H9 (cell line): ENCODE measurements around the gene LMX1B. TPM values are rescaled to one million over a fixed set of nuclear protein-coding genes. Genes with fewer than 3 reads are reported as not detected.

Experiments used
- DNase-seq: peaks from one replicate; pipeline ENCODE4 v3.0.0-alpha.2; 2017
- H2AFZ ChIP-seq: one replicate; pipeline ENCODE4 v1.6.1; 2013; ENCODE audit warnings: mild to moderate bottlenecking, low read length, control low read depth, moderate library complexity
- H2AK5ac ChIP-seq: 2 replicates; pipeline ENCODE4 v1.6.1; 2013; ENCODE audit warnings: low read length, control low read depth, mixed read lengths; ENCODE audit not compliant: insufficient read length
- H2BK120ac ChIP-seq: one replicate; pipeline ENCODE4 v1.6.1; 2013; ENCODE audit warnings: low read depth, mild to moderate bottlenecking, low read length, control low read depth, inconsistent platforms; ENCODE audit not compliant: poor library complexity, severe bottlenecking
- H2BK12ac ChIP-seq: 2 replicates; pipeline ENCODE4 v1.6.1; 2013; ENCODE audit warnings: low read length, control low read depth, mixed read lengths, low read depth; ENCODE audit not compliant: insufficient read length
- H2BK15ac ChIP-seq: 2 replicates; pipeline ENCODE4 v1.6.1; 2013; ENCODE audit warnings: low read depth, low read length, control low read depth
- H2BK20ac ChIP-seq: one replicate; pipeline ENCODE4 v1.6.1; 2013; ENCODE audit warnings: low read depth, mild to moderate bottlenecking, low read length, control low read depth, inconsistent platforms; ENCODE audit not compliant: poor library complexity, severe bottlenecking
- H2BK5ac ChIP-seq: 2 replicates; pipeline ENCODE4 v1.6.1; 2013; ENCODE audit warnings: low read length, control low read depth, mixed read lengths; ENCODE audit not compliant: insufficient read length
- H3K14ac ChIP-seq: 2 replicates; pipeline ENCODE4 v1.6.1; 2013; ENCODE audit warnings: low read length, control low read depth; ENCODE audit not compliant: insufficient read depth
- H3K18ac ChIP-seq: 2 replicates; pipeline ENCODE4 v1.6.1; 2013; ENCODE audit warnings: low read depth, mild to moderate bottlenecking, mixed read lengths, low read length, control low read depth; ENCODE audit not compliant: insufficient read length
- H3K23ac ChIP-seq: 2 replicates; pipeline ENCODE4 v1.6.1; 2013; ENCODE audit warnings: low read length, control low read depth, mixed read lengths, low read depth; ENCODE audit not compliant: insufficient read length
- H3K23me2 ChIP-seq: 2 replicates; pipeline ENCODE4 v1.6.1; 2013; ENCODE audit warnings: low read depth, mild to moderate bottlenecking, mixed read lengths, low read length, control low read depth; ENCODE audit not compliant: insufficient read length, poor library complexity, severe bottlenecking
- H3K27ac ChIP-seq: 2 replicates; pipeline ENCODE4 v1.5.1; 2013; ENCODE audit warnings: low read length, control low read depth, mixed read lengths, low read depth; ENCODE audit not compliant: insufficient read length
- H3K27me3 ChIP-seq: 2 replicates; pipeline ENCODE4 v1.6.1; 2013; ENCODE audit warnings: low read length, control low read depth, inconsistent platforms; ENCODE audit not compliant: insufficient read depth
- H3K4ac ChIP-seq: 2 replicates; pipeline ENCODE4 v1.6.1; 2013; ENCODE audit warnings: low read depth, mild to moderate bottlenecking, control low read depth, inconsistent platforms, low read length, moderate library complexity
- H3K4me1 ChIP-seq: 2 replicates; pipeline ENCODE4 v1.6.1; 2013; ENCODE audit warnings: low read length, control low read depth, inconsistent platforms; ENCODE audit not compliant: insufficient read depth
- H3K4me2 ChIP-seq: 2 replicates; pipeline ENCODE4 v1.6.1; 2013; ENCODE audit warnings: low read length, control low read depth, mixed read lengths; ENCODE audit not compliant: insufficient read length, insufficient read depth
- H3K56ac ChIP-seq: 2 replicates; pipeline ENCODE4 v1.6.1; 2013; ENCODE audit warnings: low read depth, mild to moderate bottlenecking, mixed read lengths, low read length, control low read depth; ENCODE audit not compliant: insufficient read length
- H3K79me1 ChIP-seq: 2 replicates; pipeline ENCODE4 v1.6.1; 2013; ENCODE audit warnings: low read depth, mild to moderate bottlenecking, moderate library complexity, low read length, control low read depth, inconsistent platforms; ENCODE audit not compliant: insufficient read depth, poor library complexity, severe bottlenecking
- H3K79me2 ChIP-seq: 2 replicates; pipeline ENCODE4 v1.6.1; 2013; ENCODE audit warnings: low read length, control low read depth, inconsistent platforms; ENCODE audit not compliant: insufficient read depth
- H3K9ac ChIP-seq: 2 replicates; pipeline ENCODE4 v1.6.1; 2013; ENCODE audit warnings: low read length, control low read depth, mixed read lengths; ENCODE audit not compliant: insufficient read length; ENCODE audit errors: extremely low read depth
- H3K9me3 ChIP-seq: one replicate; pipeline ENCODE4 v1.6.1; 2013; ENCODE audit warnings: low read depth, low read length, inconsistent platforms; ENCODE audit not compliant: control insufficient read depth
- H3T11ph ChIP-seq: one replicate; pipeline ENCODE4 v1.6.1; 2013; ENCODE audit warnings: mild to moderate bottlenecking, low read length, control low read depth, inconsistent platforms
- H4K20me1 ChIP-seq: one replicate; pipeline ENCODE4 v1.6.1; 2013; ENCODE audit not compliant: control insufficient read depth, insufficient read length, insufficient read depth
- H4K5ac ChIP-seq: 2 replicates; pipeline ENCODE4 v1.6.1; 2013; ENCODE audit warnings: low read depth, mild to moderate bottlenecking, mixed read lengths, low read length, control low read depth; ENCODE audit not compliant: insufficient read length
- H4K8ac ChIP-seq: replicated peaks from 2 replicates; pipeline ENCODE4 v1.6.1; 2013; ENCODE audit warnings: low read length, control low read depth, mixed read lengths, low read depth; ENCODE audit not compliant: insufficient read length
- H4K91ac ChIP-seq: 2 replicates; pipeline ENCODE4 v1.6.1; 2013; ENCODE audit warnings: low read depth, mild to moderate bottlenecking, moderate library complexity, mixed read lengths, low read length, control low read depth; ENCODE audit not compliant: insufficient read length
- H3K27ac Mint-ChIP-seq, 3 experiments: 2 replicates in 2 of 3; 3 replicates in 1 of 3; pipeline ENCODE4 v1.8.0; 2020 to 2021; ENCODE audit warnings: mixed read lengths in 3 of 3, mild to moderate bottlenecking in 1 of 3, moderate library complexity in 1 of 3
- H3K27me3 Mint-ChIP-seq: 2 replicates; pipeline ENCODE4 v1.8.0; 2021; ENCODE audit warnings: low read depth, mild to moderate bottlenecking, moderate library complexity, mixed read lengths
- H3K36me3 Mint-ChIP-seq, 3 experiments: 2 replicates in 2 of 3; 3 replicates in 1 of 3; pipeline ENCODE4 v1.8.0; 2020 to 2021; ENCODE audit warnings: low read depth in 3 of 3, mixed read lengths in 3 of 3; ENCODE audit not compliant: insufficient read depth in 1 of 3
- H3K4me1 Mint-ChIP-seq, 2 experiments: 2 replicates each; pipeline ENCODE4 v1.8.0; 2020; ENCODE audit warnings: mixed read lengths in 2 of 2
- H3K4me3 Mint-ChIP-seq, 2 experiments: 2 replicates in 1 of 2; 3 replicates in 1 of 2; pipeline ENCODE4 v1.8.0; 2020 to 2021; ENCODE audit warnings: mild to moderate bottlenecking in 2 of 2, mixed read lengths in 2 of 2, moderate library complexity in 1 of 2
- H3K9me3 Mint-ChIP-seq, 2 experiments: 2 replicates in 1 of 2; 3 replicates in 1 of 2; pipeline ENCODE4 v1.8.0; 2020; ENCODE audit warnings: mild to moderate bottlenecking in 2 of 2, mixed read lengths in 2 of 2, moderate library complexity in 1 of 2
- CTCF ChIP-seq: fragments of 200-600 bp; sonication (generic); conservative IDR thresholded peaks from 3 replicates; pipeline ENCODE4 v1.8.0; 2021; ENCODE audit warnings: antibody characterized with exemption, mild to moderate bottlenecking
- WGBS: extraction: QIAGEN DNeasy Blood & Tissue Kit; methylation state at CpG from one replicate; pipeline ENCODE4 v1.1.7; 2013; ENCODE audit warnings: missing lambda C conversion rate, low lambda C conversion rate, mixed read lengths; ENCODE audit not compliant: insufficient read length; ENCODE audit errors: extremely low coverage; 5-methylcytosine and 5-hydroxymethylcytosine counted together
- total RNA-seq: library from RNA; stranded (reverse); gene quantifications from 2 replicates; pipeline ENCODE4 v1.2.1, GENCODE V29; 2021

The LMX1B gene
- total RNA-seq, 1 experiment from 2014 or later, result 0.85 TPM

GRCh38 chr9:126702151-126703001 lies 88.6 kb downstream of the LMX1B start:
- Histone ChIP-seq H3K4me2 (no peak overlapping the region), H3K27me3 (peaks cover 3% of the 10 kb centered on the region; the same call in 1 of the 2 replicates), H3K4ac (no peak overlapping the region), H3T11ph (no peak overlapping the region), H2BK12ac (no peak overlapping the region), H3K14ac (no peak overlapping the region), H3K56ac (no peak overlapping the region), H3K79me2 (no peaks in the 10 kb centered on the region), H2BK20ac (no peak overlapping the region), H3K18ac (no peak overlapping the region), H3K27ac (no peak overlapping the region), H4K8ac (no peak overlapping the region), H3K79me1 (no peaks in the 10 kb centered on the region), H2BK5ac (no peak overlapping the region), H2BK120ac (no peak overlapping the region), H3K23ac (no peak overlapping the region), H2AK5ac (no peak overlapping the region), H4K5ac (no peak overlapping the region), H3K9me3 (no peaks in the 10 kb centered on the region), H4K91ac (no peak overlapping the region), H4K20me1 (no peaks in the 10 kb centered on the region), H3K9ac (no peak overlapping the region), H2AFZ (no peak overlapping the region), H3K23me2 (no peaks in the 10 kb centered on the region), H2BK15ac (no peak overlapping the region), H3K4me1 (no peaks in the 10 kb centered on the region)
- H3K9me3 Mint-ChIP-seq, result no peaks in the 10 kb centered on the region; a peak in 1 of 5 replicates
- no peak overlapping the region for H3K27ac Mint-ChIP-seq
- peak; percentile 81 for DNase-seq
- H3K36me3 Mint-ChIP-seq, result no peaks in the 10 kb centered on the region; a peak in 1 of 7 replicates
- WGBS, result no CpG with 5 or more reads among the region's 30 CpGs
- peaks cover 11 to 27% of the 10 kb centered on the region in 2 experiments for H3K4me1 Mint-ChIP-seq
- H3K4me3 Mint-ChIP-seq, result peak overlapping the region in 1 of 2 experiments; percentile 37; a peak in 2 of 5 replicates
- peak; percentile 97 for TF ChIP-seq CTCF
- peaks cover 94% of the 10 kb centered on the region for H3K27me3 Mint-ChIP-seq
